ENCODE results near the gene SMARCB1.
A peak's percentile ranks its signal among the peaks of the same experiment; 100 is the strongest.
"Not testable (repeated sequence)": the region's sequence is repeated elsewhere in the genome, so short reads cannot be mapped to it uniquely, and the experiment has no call there.

Gene SMARCB1

GRCh38 chr22:23849009-23850006, 62.5 kb downstream of the SMARCB1 start:
- H3K9ac ChIP-seq (ENCODE audit: low read depth, low read length): peak overlapping the region; percentile 43
- WGBS: 29% methylated on average over 61 of the region's 62 CpGs
- peaks cover 10% of the 10 kb centered on the region for H3K4me1 ChIP-seq (ENCODE audit: insufficient read depth, low read length)
- H3K9me3 ChIP-seq (ENCODE audit: insufficient read depth, low read depth, low read length): no peaks in the 10 kb centered on the region
- no peaks in the 10 kb centered on the region for H3K36me3 ChIP-seq (ENCODE audit: insufficient read depth, low read length)
- H3K27me3 ChIP-seq (ENCODE audit: insufficient read depth, low read length): peaks cover 9% of the 10 kb centered on the region; the same call in 1 of the 2 replicates
- H3K27ac ChIP-seq (ENCODE audit: low read depth, low read length): no peak overlapping the region
- H3K4me3 ChIP-seq (ENCODE audit: low read length): no peak overlapping the region

- H3K27me3 ChIP-seq (ENCODE audit: insufficient read depth, low read length): peaks cover 9% of the 10 kb centered on the region; the same call in 1 of the 2 replicates
- WGBS: 94% methylated on average over 16 of the region's 16 CpGs
- no peaks in the 10 kb centered on the region for H3K36me3 ChIP-seq (ENCODE audit: insufficient read depth, low read length)
- H3K4me3 ChIP-seq (ENCODE audit: low read length): no peak overlapping the region
- no peaks in the 10 kb centered on the region for H3K9me3 ChIP-seq (ENCODE audit: insufficient read depth, low read depth, low read length)
- no peak overlapping the region for H3K27ac ChIP-seq (ENCODE audit: low read depth, low read length)
- H3K9ac ChIP-seq (ENCODE audit: low read depth, low read length): no peak overlapping the region
- H3K4me1 ChIP-seq (ENCODE audit: insufficient read depth, low read length): peaks cover 10% of the 10 kb centered on the region
Measured at GRCh38 chr22:23850136-23850611, 63.4 kb downstream of the SMARCB1 start.

- H3K27ac ChIP-seq (ENCODE audit: low read depth, low read length): peak overlapping the region; percentile 84; the same call in 1 of the 2 replicates
- no peaks in the 10 kb centered on the region; the same call in 1 of the 2 replicates for H3K27me3 ChIP-seq (ENCODE audit: insufficient read depth, low read length)
- H3K9me3 ChIP-seq (ENCODE audit: insufficient read depth, low read depth, low read length): no peaks in the 10 kb centered on the region
- no peaks in the 10 kb centered on the region for H3K36me3 ChIP-seq (ENCODE audit: insufficient read depth, low read length)
- H3K4me3 ChIP-seq (ENCODE audit: low read length): peak overlapping the region; percentile 73
- WGBS: 2% methylated on average over 55 of the region's 58 CpGs
- peak overlapping the region; percentile 54 for H3K9ac ChIP-seq (ENCODE audit: low read depth, low read length)
- peaks cover 13% of the 10 kb centered on the region; the same call in 1 of the 2 replicates for H3K4me1 ChIP-seq (ENCODE audit: insufficient read depth, low read length)
Measured at GRCh38 chr22:23856721-23857605, 70.2 kb downstream of the SMARCB1 start.

- H3K4me1 ChIP-seq (ENCODE audit: insufficient read depth, low read length): peaks cover 13% of the 10 kb centered on the region; the same call in 1 of the 2 replicates
- peak within 1 kb of the TSS; percentile 84; the same call in 1 of the 2 replicates for H3K27ac ChIP-seq (ENCODE audit: low read depth, low read length)
- H3K4me3 ChIP-seq (ENCODE audit: low read length): peak within 1 kb of the TSS; percentile 73
- H3K9me3 ChIP-seq (ENCODE audit: insufficient read depth, low read depth, low read length): no peaks in the 10 kb centered on the region
- 1% methylated on average over 60 of the region's 60 CpGs for WGBS
- peak within 1 kb of the TSS; percentile 66 for H3K9ac ChIP-seq (ENCODE audit: low read depth, low read length)
- H3K27me3 ChIP-seq (ENCODE audit: insufficient read depth, low read length): no peaks in the 10 kb centered on the region; the same call in 1 of the 2 replicates
- H3K36me3 ChIP-seq (ENCODE audit: insufficient read depth, low read length): no peaks in the 10 kb centered on the region
Measured at GRCh38 chr22:23857606-23858483, 71.1 kb downstream of the SMARCB1 start, which contains the start of gene SLC2A11. SLC2A11 (plus strand) TSS chr22:23857875; CDS start chr22:23858000, 125 bp downstream.

GRCh38 chr22:23858484-23858815, 71.7 kb downstream of the SMARCB1 start:
- WGBS: 30% methylated on average over 4 of the region's 7 CpGs
- Histone ChIP-seq H3K4me1 (ENCODE audit: insufficient read depth, low read length) (peaks cover 13% of the 10 kb centered on the region; the same call in 1 of the 2 replicates), H3K9me3 (ENCODE audit: insufficient read depth, low read depth, low read length) (no peaks in the 10 kb centered on the region), H3K27me3 (ENCODE audit: insufficient read depth, low read length) (no peaks in the 10 kb centered on the region; the same call in 1 of the 2 replicates), H3K27ac (ENCODE audit: low read depth, low read length) (no peak overlapping the region), H3K9ac (ENCODE audit: low read depth, low read length) (0 out of 2 replicates have a peak overlapping the region, but pooled peaks have one; percentile 66), H3K4me3 (ENCODE audit: low read length) (peak overlapping the region; percentile 73), H3K36me3 (ENCODE audit: insufficient read depth, low read length) (no peaks in the 10 kb centered on the region)

- H3K4me1 ChIP-seq (ENCODE audit: insufficient read depth, low read length): peaks cover 13% of the 10 kb centered on the region; the same call in 1 of the 2 replicates
- H3K9me3 ChIP-seq (ENCODE audit: insufficient read depth, low read depth, low read length): no peaks in the 10 kb centered on the region
- 97% methylated on average over 4 of the region's 4 CpGs for WGBS
- no peak overlapping the region for H3K27ac ChIP-seq (ENCODE audit: low read depth, low read length)
- no peaks in the 10 kb centered on the region; the same call in 1 of the 2 replicates for H3K27me3 ChIP-seq (ENCODE audit: insufficient read depth, low read length)
- no peak overlapping the region; the same call in 1 of the 2 replicates for H3K4me3 ChIP-seq (ENCODE audit: low read length)
- H3K9ac ChIP-seq (ENCODE audit: low read depth, low read length): no peak overlapping the region
- H3K36me3 ChIP-seq (ENCODE audit: insufficient read depth, low read length): no peaks in the 10 kb centered on the region
Measured at GRCh38 chr22:23859201-23859600, 72.4 kb downstream of the SMARCB1 start.

- H3K36me3 ChIP-seq (ENCODE audit: insufficient read depth, low read length); H3K9ac ChIP-seq (ENCODE audit: low read depth, low read length): not testable (repeated sequence)
- WGBS: 91% methylated on average over 8 of the region's 8 CpGs
Measured at GRCh38 chr22:23860187-23860586, 73.4 kb downstream of the SMARCB1 start.

GRCh38 chr22:23862103-23862502, 75.3 kb downstream of the SMARCB1 start:
- Histone ChIP-seq H3K27me3 (ENCODE audit: insufficient read depth, low read length) (no peaks in the 10 kb centered on the region), H3K9me3 (ENCODE audit: insufficient read depth, low read depth, low read length) (no peaks in the 10 kb centered on the region), H3K9ac (ENCODE audit: low read depth, low read length) (no peak overlapping the region), H3K27ac (ENCODE audit: low read depth, low read length) (no peak overlapping the region), H3K4me1 (ENCODE audit: insufficient read depth, low read length) (peaks cover 9% of the 10 kb centered on the region; the same call in 1 of the 2 replicates), H3K4me3 (ENCODE audit: low read length) (no peak overlapping the region), H3K36me3 (ENCODE audit: insufficient read depth, low read length) (no peaks in the 10 kb centered on the region)
- WGBS: 92% methylated on average over 3 of the region's 3 CpGs

More at GRCh38 chr22:23860187-23860586, 73.4 kb downstream of the SMARCB1 start:
- not testable (repeated sequence) for H3K27ac ChIP-seq (ENCODE audit: low read depth, low read length); H3K9me3 ChIP-seq (ENCODE audit: insufficient read depth, low read depth, low read length); H3K27me3 ChIP-seq (ENCODE audit: insufficient read depth, low read length); H3K4me3 ChIP-seq (ENCODE audit: low read length)
- peaks cover 13% of the 10 kb centered on the region; the same call in 1 of the 2 replicates for H3K4me1 ChIP-seq (ENCODE audit: insufficient read depth, low read length)

GRCh38 chr22:23864499-23865154, 77.9 kb downstream of the SMARCB1 start:
- H3K36me3 ChIP-seq (ENCODE audit: insufficient read depth, low read length): peaks cover 15% of the 10 kb centered on the region; the same call in 1 of the 2 replicates
- WGBS: 83% methylated on average over 11 of the region's 11 CpGs

More at GRCh38 chr22:23864499-23865154, 77.9 kb downstream of the SMARCB1 start:
- not testable (repeated sequence) for H3K4me1 ChIP-seq (ENCODE audit: insufficient read depth, low read length); H3K27me3 ChIP-seq (ENCODE audit: insufficient read depth, low read length); H3K9ac ChIP-seq (ENCODE audit: low read depth, low read length); H3K27ac ChIP-seq (ENCODE audit: low read depth, low read length); H3K4me3 ChIP-seq (ENCODE audit: low read length); H3K9me3 ChIP-seq (ENCODE audit: insufficient read depth, low read depth, low read length)

Data from HUES64 (cell line).